PFSK-1 (cell line): ENCODE measurements around the gene KAZN.

Experiments
- FOXP2 ChIP-seq: optimal IDR thresholded peaks from 2 replicates; pipeline ENCODE3; 2011; ENCODE audit warnings: borderline replicate concordance, control low read depth, inconsistent platforms; ENCODE audit not compliant: insufficient read depth; ENCODE audit errors: extremely low read length, extremely low read depth
- POLR2AphosphoS5 ChIP-seq: IDR thresholded peaks from 2 replicates; pipeline ENCODE4 v1.6.1; 2012; ENCODE audit warnings: low read depth, mild to moderate bottlenecking, control low read depth, low read length, moderate library complexity
- SIN3A ChIP-seq: IDR thresholded peaks from 2 replicates; pipeline ENCODE4 v1.6.1; 2012; ENCODE audit warnings: mild to moderate bottlenecking, low read length, moderate library complexity, borderline replicate concordance; ENCODE audit not compliant: insufficient read depth
- TAF1 ChIP-seq: IDR thresholded peaks from 2 replicates; pipeline ENCODE4 v1.6.1; 2012; ENCODE audit warnings: low read length, control low read depth, borderline replicate concordance; ENCODE audit not compliant: insufficient read depth
- TF ChIP-seq, protein P1 (sequence below), 2 experiments: IDR thresholded peaks; 2 replicates each; pipeline versions ENCODE4 v1.6.1 to v1.8.0; 2011 to 2012; ENCODE audit warnings: low read depth in 2 of 2, low read length in 2 of 2, control low read depth in 1 of 2, inconsistent platforms in 1 of 2, mild to moderate bottlenecking in 1 of 2, moderate library complexity in 1 of 2; ENCODE audit not compliant: insufficient read depth in 1 of 2

Gene KAZN

DNA sequence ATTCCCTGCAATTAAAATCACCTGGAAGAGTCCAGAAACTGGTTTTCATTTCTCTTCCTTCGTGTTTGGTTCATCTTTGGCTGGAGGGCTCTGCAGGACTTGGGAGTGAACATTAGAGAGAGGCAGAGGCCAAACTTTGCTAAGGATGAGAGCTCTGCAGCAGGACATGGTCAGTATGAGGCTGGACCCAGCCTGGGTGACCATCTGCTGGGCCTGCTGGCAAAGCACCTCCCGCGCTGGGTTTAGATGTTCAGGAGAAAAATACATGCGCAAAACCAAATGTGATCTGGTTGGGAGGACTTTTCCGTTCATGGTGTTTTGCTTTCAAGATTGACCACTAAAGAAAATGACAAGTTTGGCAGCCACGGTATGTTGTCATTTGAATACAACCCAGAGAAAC, 15.9 kb downstream of the KAZN start:
- TF ChIP-seq FOXP2, result no peak
- TF ChIP-seq, protein P1, sequence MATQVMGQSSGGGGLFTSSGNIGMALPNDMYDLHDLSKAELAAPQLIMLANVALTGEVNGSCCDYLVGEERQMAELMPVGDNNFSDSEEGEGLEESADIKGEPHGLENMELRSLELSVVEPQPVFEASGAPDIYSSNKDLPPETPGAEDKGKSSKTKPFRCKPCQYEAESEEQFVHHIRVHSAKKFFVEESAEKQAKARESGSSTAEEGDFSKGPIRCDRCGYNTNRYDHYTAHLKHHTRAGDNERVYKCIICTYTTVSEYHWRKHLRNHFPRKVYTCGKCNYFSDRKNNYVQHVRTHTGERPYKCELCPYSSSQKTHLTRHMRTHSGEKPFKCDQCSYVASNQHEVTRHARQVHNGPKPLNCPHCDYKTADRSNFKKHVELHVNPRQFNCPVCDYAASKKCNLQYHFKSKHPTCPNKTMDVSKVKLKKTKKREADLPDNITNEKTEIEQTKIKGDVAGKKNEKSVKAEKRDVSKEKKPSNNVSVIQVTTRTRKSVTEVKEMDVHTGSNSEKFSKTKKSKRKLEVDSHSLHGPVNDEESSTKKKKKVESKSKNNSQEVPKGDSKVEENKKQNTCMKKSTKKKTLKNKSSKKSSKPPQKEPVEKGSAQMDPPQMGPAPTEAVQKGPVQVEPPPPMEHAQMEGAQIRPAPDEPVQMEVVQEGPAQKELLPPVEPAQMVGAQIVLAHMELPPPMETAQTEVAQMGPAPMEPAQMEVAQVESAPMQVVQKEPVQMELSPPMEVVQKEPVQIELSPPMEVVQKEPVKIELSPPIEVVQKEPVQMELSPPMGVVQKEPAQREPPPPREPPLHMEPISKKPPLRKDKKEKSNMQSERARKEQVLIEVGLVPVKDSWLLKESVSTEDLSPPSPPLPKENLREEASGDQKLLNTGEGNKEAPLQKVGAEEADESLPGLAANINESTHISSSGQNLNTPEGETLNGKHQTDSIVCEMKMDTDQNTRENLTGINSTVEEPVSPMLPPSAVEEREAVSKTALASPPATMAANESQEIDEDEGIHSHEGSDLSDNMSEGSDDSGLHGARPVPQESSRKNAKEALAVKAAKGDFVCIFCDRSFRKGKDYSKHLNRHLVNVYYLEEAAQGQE (IDR thresholded peaks at IDR 0.05; ENCODE audit: insufficient read depth in 1 of 2, low read depth in 2 of 2, low read length in 2 of 2), result no peak

DNA sequence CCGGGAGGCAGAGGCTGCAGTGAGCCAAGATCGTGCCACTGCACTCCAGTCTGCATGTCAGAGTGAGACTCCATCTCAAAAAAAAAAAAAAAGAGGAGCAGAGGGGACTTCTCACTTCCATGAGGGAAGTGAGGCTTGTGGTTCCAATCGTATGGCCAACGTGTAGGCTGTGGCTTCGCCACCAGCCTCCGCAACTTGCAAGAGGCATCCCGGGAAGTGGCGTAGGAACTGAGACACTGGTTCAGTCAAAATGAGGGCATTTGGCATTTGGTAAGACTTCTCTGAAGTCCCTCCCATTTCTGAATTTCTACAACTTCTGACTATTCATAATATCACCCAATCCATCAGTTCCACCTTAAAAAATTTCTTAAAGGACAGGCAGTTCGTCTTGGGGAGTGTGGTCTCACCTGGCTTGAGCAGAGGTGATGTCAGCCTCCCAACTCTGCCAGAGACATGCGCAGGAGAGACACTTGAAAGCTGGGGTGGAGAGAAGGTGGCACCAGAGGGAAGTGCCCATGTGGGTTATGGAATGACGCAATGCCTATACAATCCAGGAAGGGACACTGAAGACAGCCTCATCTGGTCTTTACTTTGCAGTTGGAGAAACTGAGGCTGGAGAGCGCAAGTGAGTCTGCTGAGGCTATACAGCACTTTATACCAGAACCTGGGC, 17.2 kb downstream of the KAZN start:
- no peak for TF ChIP-seq SIN3A

DNA sequence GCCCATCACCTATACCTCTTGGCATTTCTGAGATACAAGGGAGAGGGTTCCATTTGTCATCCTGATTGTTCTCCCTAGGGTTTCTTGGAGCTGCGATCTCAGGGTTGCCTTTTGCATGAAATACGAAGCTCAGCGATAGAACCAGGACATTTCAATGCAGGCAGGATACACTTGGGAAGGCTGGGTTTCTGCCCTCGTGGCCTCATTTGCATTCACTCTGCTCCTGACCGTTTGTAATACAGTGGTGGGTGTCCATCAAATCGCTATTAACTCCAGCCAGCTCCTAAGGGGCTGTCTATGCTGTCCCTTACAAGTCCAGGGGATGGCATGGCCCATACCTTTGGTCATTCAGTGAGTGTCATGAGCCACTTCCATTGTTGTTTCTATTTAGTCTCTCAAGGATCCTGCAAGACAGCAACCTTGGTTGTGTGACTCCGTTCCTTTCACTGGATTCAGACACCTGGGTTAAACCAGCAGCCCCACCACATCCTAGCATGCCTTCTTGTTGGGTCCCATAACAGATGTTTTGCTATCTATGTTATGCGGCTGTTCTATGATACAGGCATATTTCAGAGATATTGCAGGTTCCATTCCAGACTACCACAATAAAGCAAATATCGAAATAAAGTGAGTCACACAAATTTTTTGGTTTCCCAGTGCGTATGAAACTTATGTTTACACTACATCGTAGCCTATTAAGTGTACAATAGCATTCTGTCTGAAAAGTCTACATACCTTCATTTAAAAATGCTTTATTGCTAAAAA, 18.3 kb downstream of the KAZN start:
- no peak for TF ChIP-seq SIN3A
- TF ChIP-seq, protein P1 (IDR thresholded peaks at IDR 0.05; ENCODE audit: insufficient read depth in 1 of 2, low read depth in 2 of 2, low read length in 2 of 2), result no peak
- TF ChIP-seq POLR2AphosphoS5, result no peak
- no peak for TF ChIP-seq FOXP2
- no peak for TF ChIP-seq TAF1

DNA sequence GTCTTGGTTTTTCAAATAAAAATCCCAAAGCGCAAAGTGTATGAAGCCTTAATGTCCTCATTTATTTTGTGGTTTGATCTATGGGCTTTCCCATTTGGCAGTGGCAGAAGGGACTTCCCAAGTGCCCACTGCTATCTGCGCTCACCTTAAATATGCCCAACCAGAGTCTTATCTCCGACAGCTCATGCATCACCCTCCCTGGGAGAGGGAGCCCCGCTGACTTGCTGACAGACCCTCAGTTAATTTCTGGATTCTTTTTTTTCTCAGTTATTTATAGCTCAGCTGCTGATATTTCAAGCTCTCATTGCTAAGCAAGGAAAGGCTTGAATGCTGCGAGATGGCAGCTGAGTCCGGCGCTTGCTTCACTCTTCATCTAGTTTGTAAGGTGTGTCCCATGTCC, 19.3 kb downstream of the KAZN start:
- TF ChIP-seq TAF1 (no peak), POLR2AphosphoS5 (no peak), FOXP2 (no peak), SIN3A (no peak)
- TF ChIP-seq, protein P1 (IDR thresholded peaks at IDR 0.05; ENCODE audit: insufficient read depth in 1 of 2, low read depth in 2 of 2, low read length in 2 of 2), result no peak

DNA sequence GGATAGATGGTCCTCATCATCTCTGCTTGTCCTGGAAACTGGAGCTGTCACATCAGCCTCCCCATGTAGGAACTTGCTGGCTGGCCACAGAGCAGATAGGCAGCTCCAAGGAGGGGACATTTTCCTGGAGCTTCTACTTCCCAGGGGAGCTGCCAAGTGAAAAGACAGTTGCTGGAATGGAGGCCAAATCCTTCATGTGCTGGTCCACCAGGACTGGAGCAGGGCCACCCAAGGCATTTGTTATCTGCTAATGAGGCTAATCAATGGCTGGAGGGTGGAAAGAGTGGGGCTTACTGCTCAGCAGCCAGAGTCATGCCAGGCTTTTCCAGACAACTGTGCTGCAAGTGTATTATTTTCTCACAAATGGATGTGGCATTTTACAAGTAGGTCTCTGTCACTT, 22.5 kb downstream of the KAZN start:
- no peak for TF ChIP-seq TAF1
- no peak for TF ChIP-seq POLR2AphosphoS5
- TF ChIP-seq, protein P1 (IDR thresholded peaks at IDR 0.05; ENCODE audit: insufficient read depth in 1 of 2, low read depth in 2 of 2, low read length in 2 of 2), result no peak
- TF ChIP-seq SIN3A, result no peak
- no peak for TF ChIP-seq FOXP2

DNA sequence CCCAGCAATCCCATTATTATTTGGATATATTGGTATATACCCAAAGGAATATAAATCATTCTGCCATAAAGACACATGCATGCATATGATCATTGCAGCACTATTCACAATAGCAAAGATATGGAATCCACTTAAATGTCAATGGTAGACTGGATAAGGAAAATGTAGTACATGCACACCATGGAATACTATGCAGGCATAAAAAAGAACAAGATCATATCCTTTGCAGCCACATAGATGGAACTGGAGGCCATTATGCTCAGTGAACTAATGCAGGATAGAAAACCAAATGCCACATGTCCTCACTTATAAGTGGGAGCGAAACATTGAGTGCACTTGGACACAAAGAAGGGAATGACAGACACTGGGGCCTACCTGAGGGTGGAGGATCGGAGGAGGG, 24.6 kb downstream of the KAZN start:
- TF ChIP-seq POLR2AphosphoS5 (no peak), SIN3A (no peak), FOXP2 (no peak), TAF1 (no peak)
- TF ChIP-seq, protein P1 (IDR thresholded peaks at IDR 0.05; ENCODE audit: insufficient read depth in 1 of 2, low read depth in 2 of 2, low read length in 2 of 2), result no peak
